GM12878 (cell line): ENCODE data around the gene PLCD1. TPM values are rescaled to one million over a fixed set of nuclear protein-coding genes. Genes with fewer than 3 reads are reported as not detected.

ENCODE experiments used
- ATAC-seq: fragments of 200-7000 bp; cut with Tn5 transposase; 3 replicates; pipeline ENCODE4 v1.9.1; 2020; ENCODE audit warnings: mild to moderate bottlenecking, moderate library complexity
- BruUV-seq: library from RNA; stranded (reverse); fragments of 400-500 nt; replicated peaks from 2 replicates; lab custom pipeline; 2021; lab: Mats Ljungman, UMichigan
- CTCF ChIA-PET: fragments of 300-600 bp; sonication (Branson Sonifier 250); formaldehyde crosslinking; extraction: SDS; loops from one replicate; lab custom pipeline; 2021; ENCODE audit warnings: inconsistent platforms; lab: Yijun Ruan, JAX
- POLR2A ChIA-PET: fragments of 350-600 bp; formaldehyde crosslinking; extraction: SDS; loops from one replicate; lab custom pipeline; 2021; ENCODE audit warnings: inconsistent platforms; lab: Charles Lee
- RAD21 ChIA-PET: fragments of 300-600 bp; sonication (Branson Sonifier 250); formaldehyde crosslinking; loops from one replicate; lab custom pipeline; 2023; ENCODE audit warnings: antibody characterized with exemption; ENCODE audit not compliant: unreplicated experiment; lab: Charles Lee
- SMC1A ChIA-PET: fragments of 300-600 bp; sonication (Branson Sonifier 250); formaldehyde crosslinking; loops from one replicate; lab custom pipeline; 2023; ENCODE audit not compliant: unreplicated experiment, uncharacterized antibody; lab: Charles Lee
- DNase-seq: peaks from one replicate; pipeline ENCODE4 v3.0.0-alpha.2; 2011; ENCODE audit warnings: low read depth, low spot score
- FAIRE-seq: peaks from 3 replicates; lab custom pipeline; 2011; peaks lifted over from hg19 to GRCh38; lab: Jason Lieb, UNC
- H2AFZ ChIP-seq: 2 replicates; pipeline ENCODE4 v1.6.0; 2011; ENCODE audit warnings: low read depth, low read length, control low read depth; ENCODE audit not compliant: control insufficient read depth
- H3K27ac ChIP-seq: 2 replicates; pipeline ENCODE4 v1.5.1; 2011; ENCODE audit warnings: control low read depth; ENCODE audit not compliant: control insufficient read depth, insufficient read depth
- H3K27me3 ChIP-seq, 2 experiments: replicated peaks in 1 of 2; 2 replicates each; pipeline versions ENCODE4 v1.6.0 to v1.6.1; 2011; ENCODE audit warnings: low read length in 1 of 2; ENCODE audit not compliant: control insufficient read depth in 2 of 2, insufficient read depth in 2 of 2
- H3K36me3 ChIP-seq, 2 experiments: 2 replicates each; pipeline ENCODE4 v1.5.1; 2011; ENCODE audit warnings: low read length in 1 of 2; ENCODE audit not compliant: control insufficient read depth in 2 of 2, insufficient read depth in 2 of 2
- H3K4me1 ChIP-seq: 2 replicates; pipeline ENCODE4 v1.6.1; 2011; ENCODE audit warnings: mild to moderate bottlenecking, low read length, moderate library complexity, mixed read lengths; ENCODE audit not compliant: control insufficient read depth, insufficient read depth
- H3K4me2 ChIP-seq: 2 replicates; pipeline ENCODE4 v1.6.0; 2011; ENCODE audit warnings: control low read depth; ENCODE audit not compliant: control insufficient read depth, insufficient read depth
- H3K4me3 ChIP-seq: fragments of 200-600 bp; sonication (generic); 2 replicates; pipeline ENCODE4 v1.5.1; 2016
- H3K79me2 ChIP-seq: 2 replicates; pipeline ENCODE4 v1.6.0; 2011; ENCODE audit warnings: low read length; ENCODE audit not compliant: control insufficient read depth, insufficient read depth
- H3K9ac ChIP-seq: 2 replicates; pipeline ENCODE4 v1.8.0; 2011; ENCODE audit warnings: low read length, control low read depth, mixed read lengths; ENCODE audit not compliant: control insufficient read depth, insufficient read depth
- H3K9me3 ChIP-seq: replicated peaks from 3 replicates; pipeline ENCODE4 v1.5.1; 2011; ENCODE audit warnings: mild to moderate bottlenecking, low read length; ENCODE audit not compliant: control insufficient read depth, insufficient read depth
- H4K20me1 ChIP-seq: 2 replicates; pipeline ENCODE4 v1.6.0; 2011; ENCODE audit not compliant: control insufficient read depth, insufficient read depth
- ATF7 ChIP-seq: fragments of 450-650 bp; IDR thresholded peaks from 2 replicates; pipeline ENCODE4 v1.6.1; 2016; ENCODE audit warnings: low read depth, mild to moderate bottlenecking
- EED ChIP-seq: sonication (generic); IDR thresholded peaks from 2 replicates; pipeline ENCODE4 v1.6.1; 2016; ENCODE audit warnings: antibody characterized with exemption, low read depth
- ETV6 ChIP-seq, 2 experiments: fragments of 450-650 bp in 1 of 2; IDR thresholded peaks in 1 of 2; conservative IDR thresholded peaks in 1 of 2; 2 replicates each; pipeline ENCODE4 v1.6.1; 2014; ENCODE audit warnings: antibody characterized with exemption in 1 of 2, borderline replicate concordance in 1 of 2, low read depth in 1 of 2, mild to moderate bottlenecking in 1 of 2, moderate library complexity in 1 of 2
- GABPA ChIP-seq: IDR thresholded peaks from 2 replicates; pipeline ENCODE4 v1.6.1; 2014; ENCODE audit warnings: antibody characterized with exemption, low read depth, mild to moderate bottlenecking, inconsistent platforms
- HDGF ChIP-seq: fragments of 450-650 bp; IDR thresholded peaks from 2 replicates; pipeline ENCODE4 v1.6.1; 2016; ENCODE audit warnings: antibody characterized with exemption
- RAD21 ChIP-seq: IDR thresholded peaks from 2 replicates; pipeline ENCODE4 v1.6.1; 2011; ENCODE audit warnings: mild to moderate bottlenecking, low read depth, low read length, moderate library complexity; ENCODE audit not compliant: insufficient read depth
- SP1 ChIP-seq: IDR thresholded peaks from one replicate; pipeline ENCODE4 v1.6.1; 2011; ENCODE audit warnings: low read depth, low read length
- SREBF1 ChIP-seq: IDR thresholded peaks from 2 replicates; pipeline ENCODE4 v1.6.1; 2012; ENCODE audit warnings: mild to moderate bottlenecking, low read length
- ZNF622 ChIP-seq: fragments of 450-650 bp; IDR thresholded peaks from 2 replicates; pipeline ENCODE4 v1.6.1; 2017; ENCODE audit warnings: mild to moderate bottlenecking, inconsistent platforms
- WGBS: methylation state at CpG from one replicate; pipeline ENCODE4 v1.1.6; 2016; ENCODE audit warnings: low lambda C conversion rate; ENCODE audit not compliant: insufficient replicate concordance, insufficient coverage; ENCODE audit errors: missing lambda C conversion rate; 5-methylcytosine and 5-hydroxymethylcytosine counted together
- in situ Hi-C: fragments of 300-500 bp; cut with MboI; formaldehyde crosslinking; loops from 9 replicates; pipeline ENCODE4 v1.14.3; 2018; ENCODE audit warnings: mixed read lengths
- intact Hi-C: fragments of 100-400 bp; cut with micrococcal nuclease; formaldehyde crosslinking; loops from one replicate; pipeline ENCODE4 v1.14.2; 2022; ENCODE audit not compliant: unreplicated experiment
- polyA plus RNA-seq, 11 experiments: library from polyadenylated mRNA; depleted of rRNA in 4 of 11; unstranded in 6 of 11; stranded (reverse) in 5 of 11; fragments of >200 nt; fragmentation: Nextera tagmentation in 4 of 11; fragmentation: Illumina TruSeq in 1 of 11; extraction: Ambion mirVana in 4 of 11; extraction: Trizol in 1 of 11; gene quantifications; 1 replicate in 1 of 11; 2 replicates in 10 of 11; pipeline versions ENCODE4 v1.2.1 to v1.2.3, GENCODE V29; 2011 to 2016; ENCODE audit warnings: inconsistent platforms in 2 of 11, missing spikeins in 2 of 11, low read depth in 1 of 11
- total RNA-seq, 4 experiments: library from RNA; depleted of rRNA in 3 of 4; stranded (reverse); fragments of >200 nt in 3 of 4; fragmentation: Illumina TruSeq in 1 of 4; extraction: Trizol in 1 of 4; gene quantifications; 2 replicates each; pipeline versions ENCODE4 v1.2.1 to v1.2.3, GENCODE V29; 2013 to 2021
- TF ChIP-seq, protein P1 (sequence below): fragments of 150-350 bp; IDR thresholded peaks from 2 replicates; pipeline ENCODE4 v1.6.1; 2014; ENCODE audit warnings: mild to moderate bottlenecking, low read depth, low read length

The PLCD1 gene
- total and polyA plus RNA-seq, 10 of the 15 experiments (the other 5 are each of a cell fraction or from before 2014, with no cell fraction given) = 0.20 to 3.9 (median 1.2) TPM; not detected in 1

DNA sequence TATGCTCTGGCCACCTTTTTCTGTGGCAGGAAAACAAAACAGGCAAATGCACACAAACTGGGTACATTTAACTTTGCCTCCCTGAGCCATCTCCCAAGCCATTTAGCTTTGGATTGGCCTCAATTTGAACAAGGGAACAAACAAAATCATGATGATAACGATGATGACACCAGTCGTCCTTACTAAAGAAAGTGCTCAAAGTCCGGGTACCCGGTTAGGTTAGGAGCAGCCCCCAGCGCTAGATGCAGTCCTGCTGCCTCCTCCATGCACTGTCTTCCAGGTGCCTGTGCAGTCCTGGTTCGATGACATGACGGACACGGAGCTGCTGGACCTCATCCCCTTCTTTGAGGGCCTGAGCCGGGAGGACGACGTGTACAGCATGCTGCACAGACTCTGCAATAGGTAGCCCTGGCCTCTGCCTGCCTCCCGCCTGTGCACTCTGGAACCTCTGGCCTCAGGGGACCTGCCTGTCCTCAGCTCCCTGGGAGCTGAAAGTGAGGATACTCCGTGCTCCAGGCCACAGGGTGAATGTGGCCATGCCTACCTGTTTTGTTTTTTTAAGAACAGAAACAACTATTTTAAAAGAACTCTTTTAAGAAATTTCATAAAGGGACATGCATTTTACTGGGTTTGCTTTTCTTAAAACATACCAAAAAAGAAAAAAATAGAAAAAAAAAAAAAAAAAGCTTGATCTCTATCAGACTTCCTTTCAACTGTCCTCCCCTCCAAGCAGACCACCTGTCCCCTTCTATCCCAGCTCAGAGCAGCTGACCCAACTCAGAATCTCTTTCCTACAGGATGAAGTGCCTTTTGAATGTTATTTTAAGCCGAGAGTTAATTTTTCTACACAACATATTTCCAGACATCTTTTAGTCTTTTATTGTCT is 48.7 kb downstream of the PLCD1 start:
- no peaks in the 10 kb centered on the region for H3K9me3 ChIP-seq
- ChIA-PET CTCF (interaction anchor here (0.5 to 5.4 kb wide), 10 partner anchors 8 to 499 kb away, joined by 3 to 38 read pairs (median 4); no protein-coding TSS in a partner anchor), RAD21 (no interaction called here), POLR2A (interaction anchor here (0.6 kb wide), 1 partner anchor 24 kb away, joined by 3 read pairs; no protein-coding TSS in a partner anchor), SMC1A (interaction anchor here (0.6 to 1.1 kb wide), 2 partner anchors 14 to 16 kb away, joined by 3 read pairs; no protein-coding TSS in a partner anchor)
- no peaks in the 10 kb centered on the region; a peak in 2 of 4 replicates for H3K27me3 ChIP-seq
- H3K36me3 ChIP-seq = no peaks in the 10 kb centered on the region
- H3K4me3 ChIP-seq = no peak overlapping the region
- BruUV-seq = no TSS peak
- no peak overlapping the region for H3K9ac ChIP-seq
- TF ChIP-seq HDGF (no peak), ZNF622 (no peak), ATF7 (no peak), GABPA (no peak), RAD21 (no peak), ETV6 (conservative IDR thresholded peaks at IDR 0.05 in 1 of 2, IDR thresholded peaks at IDR 0.05 in 1 of 2; ENCODE audit: borderline replicate concordance in 1 of 2, low read depth in 1 of 2) (no peak), SP1 (no peak), SREBF1 (no peak), EED (no peak)
- TF ChIP-seq, protein P1, sequence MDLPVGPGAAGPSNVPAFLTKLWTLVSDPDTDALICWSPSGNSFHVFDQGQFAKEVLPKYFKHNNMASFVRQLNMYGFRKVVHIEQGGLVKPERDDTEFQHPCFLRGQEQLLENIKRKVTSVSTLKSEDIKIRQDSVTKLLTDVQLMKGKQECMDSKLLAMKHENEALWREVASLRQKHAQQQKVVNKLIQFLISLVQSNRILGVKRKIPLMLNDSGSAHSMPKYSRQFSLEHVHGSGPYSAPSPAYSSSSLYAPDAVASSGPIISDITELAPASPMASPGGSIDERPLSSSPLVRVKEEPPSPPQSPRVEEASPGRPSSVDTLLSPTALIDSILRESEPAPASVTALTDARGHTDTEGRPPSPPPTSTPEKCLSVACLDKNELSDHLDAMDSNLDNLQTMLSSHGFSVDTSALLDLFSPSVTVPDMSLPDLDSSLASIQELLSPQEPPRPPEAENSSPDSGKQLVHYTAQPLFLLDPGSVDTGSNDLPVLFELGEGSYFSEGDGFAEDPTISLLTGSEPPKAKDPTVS = no peak
- intact Hi-C loops (no loop called here), in situ Hi-C loops (no loop called here)
- no peak overlapping the region for H3K4me2 ChIP-seq
- 44% methylated on average over 14 of the region's 14 CpGs for WGBS
- FAIRE-seq (no peak), DNase-seq (no peak), ATAC-seq (no peak)
- H3K4me1 ChIP-seq = no peaks in the 10 kb centered on the region
- H3K27ac ChIP-seq = no peak overlapping the region
- no peaks in the 10 kb centered on the region for H4K20me1 ChIP-seq
- no peak overlapping the region for H2AFZ ChIP-seq
- H3K79me2 ChIP-seq = no peaks in the 10 kb centered on the region
